Measurements from ENCODE around the gene EHBP1L1.

The EHBP1L1 gene

DNA sequence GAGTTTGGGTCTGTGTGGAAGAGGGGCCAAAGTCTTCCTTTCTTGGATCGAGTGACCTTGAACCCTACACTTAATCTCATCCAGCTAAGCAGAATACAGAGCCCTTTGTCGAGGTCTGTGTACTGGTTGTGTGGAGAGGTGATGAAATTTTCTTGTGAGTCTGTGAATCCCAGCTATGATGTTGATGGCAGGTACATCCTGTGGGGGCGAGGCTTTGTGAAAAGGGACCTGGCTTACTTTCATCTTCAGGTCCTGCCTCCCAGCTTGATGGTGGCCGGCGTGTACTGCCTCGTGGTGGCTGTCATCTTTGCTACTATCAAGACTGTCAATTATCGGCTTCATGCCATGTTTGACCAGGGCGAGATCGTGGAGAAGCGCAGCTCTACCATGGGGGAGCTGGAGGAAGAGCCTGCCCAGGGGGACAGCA lies 40.7 kb downstream of the EHBP1L1 start:
- no peak for DNase-seq (ENCODE audit: low read depth in 2 of 2)

DNA sequence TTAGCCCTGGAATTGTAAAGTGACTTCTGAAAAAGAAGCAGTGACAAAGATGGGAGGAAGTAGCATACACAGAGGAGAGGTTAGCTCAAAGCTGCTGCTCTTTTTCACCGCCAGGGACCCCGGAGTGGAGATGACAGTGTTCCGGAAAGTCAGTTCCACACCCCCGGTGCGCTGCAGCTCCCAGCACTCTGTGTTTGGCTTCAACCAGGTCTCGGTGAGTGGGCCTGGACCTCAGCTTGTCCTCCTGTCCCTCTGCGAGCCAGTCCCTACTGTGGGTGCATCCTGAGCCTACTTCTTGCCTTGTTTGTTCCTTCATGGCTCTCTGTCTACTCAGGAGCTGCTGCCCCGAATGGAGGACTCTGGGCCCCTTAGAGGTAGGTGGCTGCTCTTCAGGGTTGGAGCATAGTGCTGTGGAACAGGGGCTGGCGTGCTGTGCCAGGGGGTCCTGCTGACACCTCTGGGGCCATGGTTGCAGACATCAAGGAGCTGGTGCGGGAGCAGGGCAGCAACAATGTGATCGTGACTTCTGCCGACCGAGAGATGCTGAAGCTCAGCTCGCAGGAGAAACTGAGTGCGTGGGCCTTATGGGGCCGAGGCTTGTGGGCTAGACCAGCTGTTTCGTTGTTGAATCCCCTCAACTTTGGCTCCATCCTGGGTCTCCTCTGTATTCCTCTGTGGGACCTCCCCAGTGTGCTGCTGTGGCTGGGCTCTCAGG lies 41.4 kb downstream of the EHBP1L1 start:
- no peak for DNase-seq (ENCODE audit: low read depth in 2 of 2)

DNA sequence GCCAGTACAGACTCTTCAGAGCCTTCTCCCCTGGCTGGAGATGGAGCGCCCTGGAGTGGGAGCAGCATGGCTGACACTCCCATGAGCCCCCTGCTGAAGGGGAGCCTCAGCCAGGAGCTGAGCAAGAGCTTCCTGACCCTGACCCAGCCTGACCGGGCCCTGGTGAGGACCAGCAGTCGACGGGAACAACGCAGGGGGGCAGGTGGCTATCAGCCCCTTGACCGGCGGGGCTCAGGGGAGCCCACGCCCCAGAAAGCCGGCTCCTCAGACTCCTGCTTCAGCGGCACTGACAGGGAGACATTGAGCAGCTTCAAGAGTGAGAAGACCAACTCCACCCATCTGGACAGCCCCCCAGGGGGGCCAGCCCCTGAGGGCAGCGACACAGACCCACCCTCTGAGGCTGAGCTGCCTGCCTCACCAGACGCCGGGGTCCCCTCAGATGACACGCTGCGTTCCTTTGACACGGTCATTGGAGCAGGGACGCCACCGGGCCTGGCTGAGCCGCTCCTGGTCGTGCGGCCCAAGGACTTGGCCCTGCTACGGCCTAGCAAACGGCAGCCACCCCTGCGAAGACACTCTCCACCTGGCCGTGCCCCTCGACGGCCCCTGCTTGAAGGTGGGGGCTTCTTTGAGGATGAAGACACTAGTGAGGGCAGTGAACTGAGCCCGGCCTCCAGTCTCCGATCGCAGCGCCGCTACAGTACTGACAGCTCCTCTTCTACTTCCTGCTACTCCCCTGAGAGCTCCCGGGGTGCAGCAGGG lies 42.3 kb downstream of the EHBP1L1 start:
- DNase-seq (ENCODE audit: low read depth in 2 of 2) = no peak

DNA sequence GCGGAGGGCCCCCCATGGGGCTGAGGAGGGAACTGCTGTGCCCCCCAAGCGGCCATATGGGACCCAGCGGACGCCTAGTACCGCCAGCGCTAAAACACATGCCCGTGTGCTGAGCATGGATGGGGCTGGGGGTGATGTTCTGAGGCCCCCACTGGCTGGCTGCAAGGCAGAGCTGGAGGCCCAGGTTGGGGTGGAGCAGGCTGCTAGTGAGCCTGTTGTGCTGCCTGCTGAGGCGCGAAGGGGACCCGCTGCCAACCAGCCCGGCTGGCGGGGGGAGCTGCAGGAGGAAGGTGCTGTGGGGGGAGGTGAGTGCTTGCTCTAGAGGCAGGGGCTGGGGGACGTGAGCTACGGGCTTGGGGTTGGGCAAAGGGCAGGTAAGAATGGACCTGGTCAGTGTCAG lies 42.9 kb downstream of the EHBP1L1 start:
- no peak for DNase-seq (ENCODE audit: low read depth in 2 of 2)

DNA sequence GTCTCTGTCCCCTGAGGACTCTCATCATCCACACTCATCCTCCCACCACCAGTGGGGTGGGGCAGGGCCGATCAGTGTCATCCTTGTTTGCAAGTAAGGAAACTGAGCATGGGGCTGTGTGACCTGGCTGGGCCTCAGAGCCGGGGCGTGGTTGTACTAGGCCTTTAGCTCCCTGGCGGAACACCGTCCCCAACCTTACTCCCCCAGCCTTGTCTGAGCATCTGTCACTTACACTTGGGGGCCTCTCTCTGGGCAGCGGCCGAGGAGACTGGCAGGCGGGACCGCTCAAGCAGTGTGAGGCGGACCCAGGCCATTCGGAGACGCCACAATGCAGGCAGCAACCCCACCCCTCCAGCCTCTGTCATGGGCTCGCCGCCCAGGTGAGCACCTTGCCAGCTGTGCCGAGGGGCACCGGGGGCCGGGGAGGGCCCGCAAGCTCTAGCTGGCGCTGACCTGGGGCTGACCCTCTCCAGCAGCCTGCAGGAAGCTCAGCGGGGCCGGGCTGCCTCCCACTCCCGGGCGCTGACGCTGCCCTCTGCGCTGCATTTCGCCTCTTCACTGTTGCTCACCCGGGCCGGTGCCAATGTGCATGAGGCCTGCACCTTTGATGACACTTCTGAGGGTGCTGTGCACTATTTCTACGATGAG lies 43.6 kb downstream of the EHBP1L1 start:
- no peak for DNase-seq (ENCODE audit: low read depth in 2 of 2)

DNA sequence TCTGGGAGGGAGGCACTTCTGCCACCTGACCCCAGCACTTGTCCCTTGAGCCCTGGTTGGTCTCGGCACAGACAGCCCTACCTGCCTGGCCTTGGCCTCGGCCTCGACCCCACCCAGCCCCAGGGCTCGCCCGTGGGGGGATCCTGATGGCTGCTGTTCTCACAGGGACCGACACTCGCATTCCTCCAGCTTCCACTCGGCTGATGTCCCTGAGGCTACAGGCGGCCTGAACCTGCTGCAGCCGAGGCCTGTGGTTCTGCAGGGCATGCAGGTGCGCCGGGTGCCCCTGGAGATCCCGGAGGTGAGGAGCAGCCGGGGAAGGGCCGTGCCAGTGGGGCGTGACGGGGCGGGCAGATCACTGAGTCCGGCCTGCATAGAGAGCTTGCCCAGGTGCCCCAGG lies 44.8 kb downstream of the EHBP1L1 start:
- no peak for DNase-seq (ENCODE audit: low read depth in 2 of 2)

DNA sequence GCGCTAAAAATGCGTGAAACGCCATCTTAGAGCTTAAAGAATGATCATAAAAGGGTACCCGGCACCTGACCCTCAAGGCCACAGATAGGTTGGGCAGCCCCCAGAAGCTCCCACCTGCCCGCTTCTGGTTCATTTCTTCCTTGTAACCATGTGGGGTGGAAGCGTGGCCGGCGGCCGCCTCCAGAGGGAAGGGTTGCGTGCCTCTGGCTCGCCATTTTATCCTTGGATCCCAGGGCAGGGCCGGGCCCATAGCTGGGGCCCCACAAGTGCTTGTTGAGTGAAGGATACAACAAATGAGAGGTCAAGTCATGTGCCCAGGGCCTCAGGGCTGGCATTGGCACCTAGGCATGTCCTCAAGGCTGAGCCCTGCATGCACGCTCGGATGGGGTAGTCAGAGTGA lies 45.6 kb downstream of the EHBP1L1 start:
- no peak for DNase-seq (ENCODE audit: low read depth in 2 of 2)

DNA sequence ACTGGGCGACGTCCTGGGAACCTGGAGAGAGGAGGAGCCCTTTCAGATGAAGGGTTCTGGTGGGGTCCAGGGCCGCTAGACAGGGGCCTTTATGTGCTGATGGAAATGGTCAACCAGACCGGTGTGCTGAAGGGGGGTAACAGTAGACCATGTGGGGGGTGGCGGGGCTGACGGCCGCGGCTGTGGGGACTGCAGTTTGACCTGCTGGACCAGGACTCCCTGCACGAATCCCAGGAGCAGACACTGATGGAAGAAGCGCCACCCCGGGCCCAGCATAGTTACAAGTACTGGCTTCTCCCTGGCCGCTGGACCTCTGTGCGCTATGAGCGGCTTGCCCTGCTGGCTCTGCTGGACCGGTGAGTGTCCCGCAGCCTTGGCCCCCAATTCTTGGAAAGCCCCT lies 46.2 kb downstream of the EHBP1L1 start:
- no peak for DNase-seq (ENCODE audit: low read depth in 2 of 2)

DNA sequence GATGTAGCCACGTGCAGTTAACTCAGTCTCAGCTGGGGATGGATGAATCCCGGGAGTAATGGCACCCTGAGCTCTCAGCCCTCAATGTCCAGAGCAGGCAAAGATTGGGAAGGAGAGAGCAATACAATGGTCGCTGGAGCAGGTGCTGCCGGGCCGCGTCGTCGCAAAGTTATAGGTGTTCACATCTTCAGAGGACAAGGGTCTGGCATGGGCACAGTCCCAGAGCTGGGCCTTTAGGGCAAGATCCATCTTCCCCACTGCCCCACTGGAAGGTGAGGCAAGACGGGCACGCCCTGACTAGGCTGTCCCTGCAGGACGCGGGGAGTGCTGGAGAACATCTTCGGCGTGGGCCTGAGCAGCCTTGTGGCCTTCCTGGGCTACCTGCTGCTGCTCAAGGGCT lies 47.3 kb downstream of the EHBP1L1 start:
- no peak for DNase-seq (ENCODE audit: low read depth in 2 of 2)

DNA sequence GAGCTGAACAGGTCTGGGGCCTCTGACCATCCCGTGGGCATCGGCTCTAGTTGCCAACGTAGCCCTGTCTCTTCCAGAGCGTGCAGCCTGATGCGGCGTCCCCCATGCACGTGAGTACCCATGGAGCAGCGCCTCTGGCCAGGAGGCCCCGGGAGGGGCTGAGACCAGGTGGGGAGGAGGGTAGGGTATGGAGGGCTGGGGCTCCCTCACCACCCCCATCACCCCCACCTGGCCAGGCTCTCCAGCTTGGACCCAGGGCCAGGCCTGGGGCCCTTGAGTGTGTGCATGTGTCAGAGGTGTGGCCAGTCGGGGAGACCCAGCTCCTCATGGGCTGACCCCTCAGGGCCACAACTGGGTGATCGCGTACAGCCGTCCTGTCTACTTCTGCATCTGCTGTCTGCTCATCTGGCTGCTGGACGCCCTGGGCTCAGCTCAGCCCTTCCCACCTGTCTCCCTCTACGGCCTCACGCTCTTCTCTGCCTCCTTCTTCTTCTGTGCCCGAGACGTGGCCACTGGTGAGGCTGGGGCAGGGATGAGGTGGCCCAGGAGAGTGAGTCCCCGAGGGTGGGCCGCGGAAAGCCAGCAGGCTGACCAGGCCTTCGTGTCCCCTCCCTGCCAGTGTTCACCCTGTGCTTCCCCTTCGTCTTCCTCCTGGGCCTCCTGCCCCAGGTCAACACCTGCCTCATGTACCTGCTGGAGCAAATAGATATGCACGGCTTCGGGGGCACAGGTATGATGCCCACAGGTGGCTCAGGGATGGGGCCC lies 48.2 kb downstream of the EHBP1L1 start:
- DNase-seq (ENCODE audit: low read depth in 2 of 2) = no peak

DNA sequence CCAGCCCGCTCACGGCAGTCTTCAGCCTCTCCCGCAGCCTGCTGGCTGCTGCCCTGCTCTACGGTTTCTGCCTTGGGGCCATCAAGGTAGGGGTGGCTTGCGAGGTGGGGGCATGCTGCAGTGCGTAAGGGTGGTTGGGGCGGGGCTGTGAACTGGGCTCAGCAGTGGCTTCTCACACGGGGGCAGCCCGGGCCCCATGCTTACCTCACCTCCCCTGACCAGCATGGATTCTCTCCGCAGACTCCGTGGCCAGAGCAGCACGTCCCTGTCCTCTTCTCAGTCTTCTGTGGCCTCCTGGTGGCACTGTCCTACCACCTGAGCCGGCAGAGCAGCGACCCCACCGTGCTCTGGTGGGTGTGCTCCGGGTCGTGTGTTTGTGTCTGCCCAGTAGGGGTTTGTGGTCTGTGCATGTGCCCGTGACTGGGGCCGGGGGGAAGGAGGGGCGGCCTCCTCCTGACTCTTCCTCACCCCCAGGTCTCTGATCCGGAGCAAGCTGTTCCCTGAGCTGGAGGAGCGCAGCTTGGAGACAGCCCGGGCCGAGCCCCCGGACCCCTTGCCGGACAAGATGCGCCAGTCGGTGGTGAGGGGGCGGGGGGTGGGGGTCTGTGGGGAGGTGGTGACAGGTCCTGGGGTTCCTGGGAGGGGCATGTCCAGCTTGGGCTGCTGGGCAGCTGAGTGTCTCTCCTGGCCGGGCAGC lies 49.2 kb downstream of the EHBP1L1 start:
- no peak for DNase-seq (ENCODE audit: low read depth in 2 of 2)

DNA sequence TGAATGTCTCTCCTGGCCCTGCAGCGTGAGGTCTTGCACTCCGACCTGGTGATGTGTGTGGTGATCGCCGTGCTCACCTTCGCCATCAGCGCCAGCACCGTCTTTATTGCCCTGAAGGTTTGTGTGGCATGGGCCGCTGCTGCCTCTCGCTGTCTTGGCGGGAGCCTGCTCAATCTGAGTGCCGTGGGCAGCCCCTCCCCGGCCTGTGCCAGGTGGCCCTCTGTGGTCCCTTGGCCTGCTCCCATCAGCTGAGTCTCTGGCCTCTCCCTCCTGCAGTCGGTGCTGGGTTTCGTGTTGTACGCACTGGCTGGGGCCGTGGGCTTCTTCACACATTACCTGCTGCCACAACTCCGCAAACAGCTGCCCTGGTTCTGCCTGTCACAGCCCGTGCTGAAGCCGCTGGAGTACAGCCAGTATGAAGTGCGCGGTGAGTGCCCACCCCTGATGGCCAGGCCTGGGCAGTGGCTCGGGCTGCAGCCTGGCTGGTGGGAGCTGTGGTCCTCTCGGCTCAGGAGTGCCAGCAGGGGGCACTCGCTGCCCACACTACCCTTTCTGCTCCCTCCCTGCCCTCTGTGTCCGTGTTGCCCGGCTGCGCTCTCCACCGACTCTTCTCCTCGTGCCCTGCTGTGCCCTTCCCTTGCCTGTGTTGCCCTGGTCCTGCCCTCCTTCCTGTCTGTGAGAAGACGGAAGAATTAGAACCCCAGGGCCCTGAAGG lies 49.9 kb downstream of the EHBP1L1 start:
- DNase-seq (ENCODE audit: low read depth in 2 of 2) = no peak

DNA sequence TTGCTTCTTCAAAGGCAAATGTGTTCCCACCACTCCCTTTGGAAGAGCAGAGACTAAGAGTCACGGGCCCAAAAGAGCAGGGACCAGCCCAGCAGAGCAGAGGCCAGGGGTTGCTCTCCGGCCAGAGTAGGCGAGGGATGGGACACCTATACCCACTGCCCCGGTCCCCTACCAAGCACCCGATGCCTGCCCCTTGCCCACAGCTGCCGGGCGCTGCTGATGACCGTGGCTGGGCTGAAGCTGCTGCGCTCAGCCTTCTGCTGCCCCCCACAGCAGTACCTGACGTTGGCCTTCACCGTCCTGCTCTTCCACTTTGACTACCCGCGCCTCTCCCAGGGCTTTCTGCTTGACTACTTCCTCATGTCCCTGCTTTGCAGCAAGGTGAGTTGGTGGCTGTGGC lies 51.3 kb downstream of the EHBP1L1 start:
- DNase-seq (ENCODE audit: low read depth in 2 of 2) = no peak

DNA sequence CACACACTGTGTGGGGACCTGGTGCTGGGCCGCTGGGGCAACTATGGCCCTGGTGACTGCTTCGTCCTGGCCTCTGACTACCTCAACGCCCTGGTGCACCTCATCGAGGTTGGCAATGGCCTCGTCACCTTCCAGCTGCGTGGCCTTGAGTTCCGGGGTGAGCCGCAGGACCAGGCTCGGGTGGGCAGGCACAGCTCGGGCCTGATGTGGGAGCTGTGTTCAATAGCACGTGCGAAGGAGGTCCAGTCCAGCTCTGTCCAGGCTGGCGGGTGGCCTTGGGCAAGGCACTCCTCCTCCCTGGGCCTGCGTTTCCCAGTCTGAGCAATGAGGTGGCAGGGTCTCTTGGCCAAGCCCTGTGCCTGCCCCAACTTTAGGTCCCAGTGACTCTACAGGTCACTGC lies 53.7 kb downstream of the EHBP1L1 start:
- no peak for DNase-seq (ENCODE audit: low read depth in 2 of 2)

DNA sequence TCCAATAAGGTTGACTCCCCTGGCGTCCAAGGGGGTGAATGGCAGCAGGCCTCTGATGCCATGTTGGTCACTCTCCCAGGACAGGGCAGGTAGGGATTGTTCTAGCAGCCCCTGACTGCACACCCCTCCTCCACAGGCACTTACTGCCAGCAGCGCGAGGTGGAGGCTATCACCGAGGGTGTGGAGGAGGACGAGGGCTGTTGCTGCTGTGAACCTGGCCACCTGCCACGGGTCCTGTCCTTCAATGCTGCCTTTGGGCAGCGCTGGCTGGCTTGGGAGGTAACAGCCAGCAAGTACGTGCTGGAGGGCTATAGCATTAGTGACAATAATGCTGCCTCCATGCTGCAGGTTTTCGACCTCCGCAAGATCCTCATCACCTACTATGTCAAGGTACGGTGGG lies 54.4 kb downstream of the EHBP1L1 start:
- no peak for DNase-seq (ENCODE audit: low read depth in 2 of 2)

DNA sequence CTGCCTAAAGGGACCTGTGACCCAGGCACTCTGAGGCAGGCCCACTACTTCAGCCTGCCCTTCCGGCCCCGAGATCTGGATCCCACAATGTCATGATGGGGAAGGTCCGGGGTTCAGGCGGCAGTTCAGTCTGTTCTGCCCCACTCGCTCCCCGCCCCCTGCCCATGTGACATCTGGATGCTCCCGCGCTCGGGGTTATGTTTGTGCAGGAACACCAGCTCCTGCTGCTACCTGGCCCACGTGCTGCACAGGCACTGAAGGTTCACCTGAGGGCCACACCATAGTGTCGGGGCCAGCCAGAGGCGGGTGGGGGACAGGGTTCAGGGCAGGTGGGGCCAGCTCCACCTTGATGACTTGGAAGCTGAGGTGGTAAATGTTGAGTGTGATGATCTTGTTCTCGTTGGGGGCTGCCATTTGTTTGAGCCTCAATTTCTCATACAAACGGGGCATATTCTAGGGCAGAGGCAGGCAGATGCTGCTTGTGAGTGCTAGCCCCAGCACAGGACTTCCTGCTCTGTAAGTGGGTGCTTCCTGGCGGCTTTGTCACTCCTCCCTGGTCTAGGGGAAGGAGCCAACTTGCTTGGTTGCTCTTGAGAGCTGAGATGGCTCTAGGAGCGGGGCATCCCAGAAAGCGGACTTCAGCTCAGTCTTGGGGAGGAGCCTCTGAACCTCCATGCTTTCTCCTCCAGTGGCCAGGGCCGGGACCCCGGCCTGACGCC lies 57.7 kb downstream of the EHBP1L1 start:
- DNase-seq (ENCODE audit: low read depth in 2 of 2) = no peak

DNA sequence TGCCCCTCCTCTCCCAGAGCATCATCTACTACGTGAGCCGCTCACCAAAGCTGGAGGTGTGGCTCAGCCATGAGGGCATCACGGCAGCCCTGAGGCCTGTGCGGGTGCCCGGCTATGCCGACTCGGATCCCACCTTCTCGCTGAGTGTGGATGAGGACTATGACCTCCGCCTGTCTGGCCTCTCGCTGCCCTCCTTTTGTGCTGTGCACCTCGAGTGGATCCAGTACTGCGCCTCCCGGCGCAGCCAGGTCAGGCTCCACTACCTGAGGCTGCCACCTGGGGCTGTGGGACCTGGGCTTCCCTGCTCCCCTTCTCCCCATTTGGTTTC lies 58.2 kb downstream of the EHBP1L1 start:
- no peak for DNase-seq (ENCODE audit: low read depth in 2 of 2)

DNA sequence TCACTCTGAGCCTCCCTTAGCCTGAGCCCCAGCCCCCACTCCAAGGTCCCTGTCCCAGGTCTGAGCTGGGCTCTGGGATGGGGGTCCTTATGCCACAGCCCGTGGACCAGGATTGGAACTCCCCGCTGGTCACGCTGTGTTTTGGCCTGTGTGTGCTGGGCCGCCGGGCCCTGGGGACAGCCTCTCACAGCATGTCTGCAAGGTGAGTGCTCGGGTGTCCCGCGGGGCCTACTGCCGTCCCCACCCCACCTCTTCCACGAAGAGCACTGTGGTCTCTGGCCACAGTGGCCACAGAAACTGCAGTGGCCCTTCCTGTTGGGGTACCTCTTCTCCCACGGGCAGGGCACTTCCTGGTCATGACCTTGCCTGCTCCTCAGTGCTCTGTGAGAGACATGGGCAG lies 58.6 kb downstream of the EHBP1L1 start:
- no peak for DNase-seq (ENCODE audit: low read depth in 2 of 2)

DNA sequence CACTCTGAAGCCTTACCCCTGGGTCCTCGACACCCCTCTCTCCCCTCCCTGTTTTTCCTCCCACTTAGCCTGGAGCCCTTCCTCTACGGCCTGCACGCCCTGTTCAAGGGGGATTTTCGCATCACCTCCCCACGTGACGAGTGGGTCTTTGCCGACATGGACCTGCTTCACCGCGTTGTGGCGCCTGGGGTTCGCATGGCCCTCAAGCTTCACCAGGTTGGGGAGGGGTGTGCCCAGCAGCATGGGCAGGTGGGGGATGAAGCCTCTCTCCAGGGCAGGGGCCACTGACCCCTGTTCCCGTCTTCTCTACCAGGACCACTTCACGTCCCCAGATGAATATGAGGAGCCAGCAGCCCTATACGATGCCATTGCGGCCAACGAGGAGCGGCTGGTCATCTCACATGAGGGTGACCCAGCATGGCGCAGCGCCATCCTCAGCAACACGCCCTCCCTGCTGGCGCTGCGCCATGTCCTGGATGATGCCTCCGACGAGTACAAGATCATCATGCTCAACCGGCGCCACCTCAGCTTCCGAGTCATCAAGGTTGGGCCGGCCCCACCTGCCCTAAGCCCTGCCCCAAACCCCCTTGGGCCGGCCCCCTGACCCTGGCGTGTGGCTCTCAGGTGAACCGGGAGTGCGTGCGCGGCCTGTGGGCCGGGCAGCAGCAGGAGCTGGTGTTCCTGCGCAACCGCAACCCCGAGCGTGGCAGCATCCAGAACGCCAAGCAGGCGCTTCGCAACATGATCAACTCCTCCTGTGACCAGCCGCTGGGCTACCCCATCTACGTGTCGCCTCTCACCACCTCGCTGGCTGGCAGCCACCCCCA lies 59.3 kb downstream of the EHBP1L1 start:
- DNase-seq (ENCODE audit: low read depth in 2 of 2) = no peak

Measured in fibroblast of skin of left biceps (primary cell).